HT-29 (cell line): ENCODE data around the gene NME7. TPM values are rescaled to one million over a fixed set of nuclear protein-coding genes. Genes with fewer than 3 reads are reported as not detected.
"Not testable (repeated sequence)": the region's sequence is repeated elsewhere in the genome, so short reads cannot be mapped to it uniquely, and the experiment has no call there.

Source experiments
- DNase-seq: peaks from one replicate; pipeline ENCODE4 v3.0.0-alpha.2; 2015; ENCODE audit warnings: low spot score
- total RNA-seq: library from RNA; depleted of rRNA; stranded (reverse); fragments of >200 nt; shearing (Covaris generic); gene quantifications from 2 replicates; pipeline ENCODE4 v1.2.3, GENCODE V29; 2014

NME7 gene
- total RNA-seq, 1 experiment from 2014 or later = 7.1 TPM

- no peak for DNase-seq
Measured at GRCh38 chr1:169127305-169127704, 240.3 kb downstream of the NME7 start.

- no peak for DNase-seq
Measured at GRCh38 chr1:169126335-169126734, 241.3 kb downstream of the NME7 start.

GRCh38 chr1:169125597-169125996 is 242.0 kb downstream of the NME7 start:
- not testable (repeated sequence) for DNase-seq

- DNase-seq = peak; percentile 82
Measured at GRCh38 chr1:169124459-169124858, 243.1 kb downstream of the NME7 start.

GRCh38 chr1:169122976-169123375 is 244.6 kb downstream of the NME7 start:
- no peak for DNase-seq

GRCh38 chr1:169121146-169121923 is 246.3 kb downstream of the NME7 start:
- DNase-seq = no peak

GRCh38 chr1:169120066-169120465 is 247.5 kb downstream of the NME7 start:
- no peak for DNase-seq

GRCh38 chr1:169119405-169119804 is 248.2 kb downstream of the NME7 start:
- no peak for DNase-seq

GRCh38 chr1:169118227-169118626 is 249.4 kb downstream of the NME7 start:
- no peak for DNase-seq

GRCh38 chr1:169117599-169117998 is 250.0 kb downstream of the NME7 start:
- no peak for DNase-seq

GRCh38 chr1:169117014-169117413 is 250.6 kb downstream of the NME7 start:
- no peak for DNase-seq

GRCh38 chr1:169115891-169116585 is 251.6 kb downstream of the NME7 start:
- DNase-seq = peak; percentile 76

GRCh38 chr1:169113613-169114119 is 253.9 kb downstream of the NME7 start:
- DNase-seq = peak; percentile 51

GRCh38 chr1:169112241-169112640 is 255.4 kb downstream of the NME7 start:
- no peak for DNase-seq

- no peak for DNase-seq
Measured at GRCh38 chr1:169111472-169111871, 256.1 kb downstream of the NME7 start.

GRCh38 chr1:169110689-169111447 is 256.7 kb downstream of the NME7 start:
- DNase-seq = no peak

- no peak for DNase-seq
Measured at GRCh38 chr1:169110236-169110635, 257.4 kb downstream of the NME7 start.

- peak; percentile 85 for DNase-seq
Measured at GRCh38 chr1:169109561-169110134, 257.9 kb downstream of the NME7 start.

- DNase-seq = peak; percentile 78
Measured at GRCh38 chr1:169108863-169109560, 258.6 kb downstream of the NME7 start.

- DNase-seq = no peak
Measured at GRCh38 chr1:169108223-169108622, 259.4 kb downstream of the NME7 start.

- peak; percentile 42 for DNase-seq
Measured at GRCh38 chr1:169107603-169108208, 259.9 kb downstream of the NME7 start.
